Pancreas (tissue), 10 donors: ENCODE results near the gene TRIP10. TPM values are rescaled to one million over a fixed set of nuclear protein-coding genes. Genes with fewer than 3 reads are reported as not detected.

Source experiments
- ATAC-seq, 4 donors: fragments of 200-7000 bp; cut with Tn5 transposase; one replicate each; pipeline versions ENCODE4 v1.8.0 to v1.9.1; 2020; ENCODE audit warnings: mild to moderate bottlenecking in 4 of 4, moderate library complexity in 4 of 4
- DNase-seq, 6 donors: peaks; one replicate each; pipeline ENCODE4 v3.0.0-alpha.2; 2020
- FAIRE-seq: peaks from 2 replicates; lab custom pipeline; 2012; peaks lifted over from hg19 to GRCh38; lab: Jason Lieb, UNC
- H3K27ac ChIP-seq, 4 donors: fragments of 200-600 bp; sonication (generic); 1 replicate in 3 of 4; 2 replicates in 1 of 4; pipeline versions ENCODE4 v1.5.0 to v1.8.0; 2020
- H3K27me3 ChIP-seq, 4 donors: fragments of 200-600 bp; one replicate each; pipeline ENCODE4 v1.8.0; 2021
- H3K36me3 ChIP-seq, 3 donors: fragments of 200-600 bp; sonication (generic) in 1 of 3; one replicate each; pipeline versions ENCODE4 v1.5.0 to v1.8.0; 2020 to 2021
- H3K4me1 ChIP-seq, 3 donors: fragments of 200-600 bp; one replicate each; pipeline ENCODE4 v1.8.0; 2021
- H3K4me3 ChIP-seq, 4 donors: fragments of 200-600 bp; sonication (generic) in 2 of 4; one replicate each; pipeline versions ENCODE4 v1.5.0 to v1.8.0; 2020 to 2021
- H3K9me3 ChIP-seq, 4 donors: fragments of 200-600 bp; one replicate each; pipeline ENCODE4 v1.8.0; 2021
- CTCF ChIP-seq, 4 donors: fragments of 200-600 bp; sonication (generic) in 3 of 4; IDR thresholded peaks; one replicate each; pipeline versions ENCODE4 v1.5.0 to v1.8.0; 2021; ENCODE audit warnings: antibody characterized with exemption in 4 of 4
- WGBS, 2 donors: extraction: QIAGEN DNeasy Blood & Tissue Kit; methylation state at CpG; one replicate each; pipeline ENCODE4 v1.1.7; 2013; 5-methylcytosine and 5-hydroxymethylcytosine counted together
- intact Hi-C, 3 donors: fragments of 100-400 bp; cut with DNase I; formaldehyde crosslinking; loops; one replicate each; pipeline versions ENCODE4 v1.11.1 to v1.14.2; 2022
- polyA plus RNA-seq, 2 donors: library from polyadenylated mRNA; stranded (reverse); fragments of 200-250 nt; gene quantifications; one replicate each; pipeline ENCODE4 v1.2.3, GENCODE V29; 2013
- total RNA-seq, 6 donors: library from RNA; stranded (reverse); fragmentation: NEBNext Ultra II Directional in 4 of 6; extraction: Animal tissue kit (Norgen Biotek cat#: 25700) in 4 of 6; gene quantifications; one replicate each; pipeline versions ENCODE4 v1.2.1 to v1.2.4, GENCODE V29; 2021 to 2023
- donor health status: healthy with polysubstance abuse.
- donor health status: DM: no; HTN: no; CAD: no; lungs with moderate emphysema.
- donor health status: DM: no; HTN: no; CAD: no.
- donor health status: control.
- donor health status: control.
- donor health status: Bipolar disorder and iron deficiency.
- donor health status: DM: yes; HTN: yes; CAD: no.
- donor health status: DM: no; HTN: no; CAD: no.
- donor health status: DM: no; HTN: no; CAD: no.
- donor health status: DM: yes; HTN: yes; CAD: no.

The TRIP10 gene
- total and polyA plus RNA-seq, 8 donors: 16.4 to 102 (median 24.8) TPM

GRCh38 chr19:6719540-6719861 lies 20.0 kb upstream of the TRIP10 start:
- Histone ChIP-seq H3K9me3 (no peaks in the 10 kb centered on the region), H3K4me3 (peak overlapping the region in 3 of 4 donors; percentile 1 to 52 (median 40)), H3K27ac (peak overlapping the region in 1 of 4 donors; percentile 86), H3K36me3 (no peaks in the 10 kb centered on the region), H3K4me1 (peaks cover 7 to 38% (median 22%) of the 10 kb centered on the region in 3 donors), H3K27me3 (no peaks in the 10 kb centered on the region)
- intact Hi-C loops: no loop called here
- ATAC-seq (peak in 2 of 4 donors; percentile 11 to 18), DNase-seq (no peak), FAIRE-seq (no peak)
- TF ChIP-seq CTCF (IDR thresholded peaks at IDR 0.05): no peak
- 73 to 80% methylated on average over 6 of the region's 6 CpGs for WGBS, 2 donors

DNA sequence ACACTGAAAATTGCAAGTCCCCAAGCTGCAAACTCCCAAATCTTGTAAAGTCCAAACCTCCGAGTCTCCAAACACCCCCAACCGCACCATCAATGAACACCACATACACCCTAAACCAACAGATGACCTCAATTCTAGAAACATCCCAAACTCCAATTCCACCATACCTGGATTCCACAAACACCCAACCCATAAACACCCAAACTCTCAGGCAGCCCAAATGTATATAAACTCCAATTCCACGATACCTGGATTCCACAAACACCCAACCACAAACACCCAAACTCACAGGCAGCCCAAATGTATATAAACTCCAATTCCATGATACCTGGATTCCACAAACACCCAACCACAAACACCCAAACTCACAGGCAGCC lies 19.5 kb upstream of the TRIP10 start:
- Histone ChIP-seq H3K4me3 (peak overlapping the region in 2 of 4 donors; percentile 40 to 52), H3K36me3 (no peaks in the 10 kb centered on the region), H3K4me1 (peaks cover 7 to 43% (median 27%) of the 10 kb centered on the region in 3 donors), H3K27ac (peak overlapping the region in 2 of 4 donors; percentile 33 to 86), H3K9me3 (no peaks in the 10 kb centered on the region), H3K27me3 (no peaks in the 10 kb centered on the region)
- ATAC-seq (no peak), FAIRE-seq (no peak), DNase-seq (no peak)
- WGBS, 2 donors: 88 to 90% methylated on average over 3 of the region's 3 CpGs
- TF ChIP-seq CTCF (IDR thresholded peaks at IDR 0.05): no peak
- intact Hi-C loops: no loop called here

- DNase-seq (peak in 3 of 6 donors; percentile 65 to 86 (median 70)), ATAC-seq (peak in 3 of 4 donors; percentile 59 to 70 (median 60)), FAIRE-seq (no peak)
- Histone ChIP-seq H3K27ac (peak within 1 kb of the TSS in 3 of 4 donors; percentile 39 to 86 (median 82)), H3K4me1 (peaks cover 7 to 49% (median 33%) of the 10 kb centered on the region in 3 donors), H3K27me3 (no peaks in the 10 kb centered on the region), H3K9me3 (no peaks in the 10 kb centered on the region), H3K4me3 (peak within 1 kb of the TSS in 3 of 4 donors; percentile 1 to 52 (median 40)), H3K36me3 (no peaks in the 10 kb centered on the region)
- WGBS, 2 donors: 68 to 70% methylated on average over 4 of the region's 4 CpGs
- intact Hi-C loops: no loop called here
- TF ChIP-seq CTCF (IDR thresholded peaks at IDR 0.05): no peak
These were observed 18.9 kb upstream of the TRIP10 start, which contains the start of gene C3 for GRCh38 chr19:6720369-6721137. Gene C3 (minus strand): TSS chr19:6720650. CDS start chr19:6720589, 61 bp downstream.

- intact Hi-C loops: no loop called here
- Histone ChIP-seq H3K27ac (peak overlapping the region in 3 of 4 donors; percentile 39 to 86 (median 82)), H3K4me3 (peak overlapping the region in 1 of 4 donors; percentile 52), H3K9me3 (no peaks in the 10 kb centered on the region), H3K4me1 (peaks cover 7 to 54% (median 38%) of the 10 kb centered on the region in 3 donors), H3K36me3 (no peaks in the 10 kb centered on the region), H3K27me3 (no peaks in the 10 kb centered on the region)
- ATAC-seq (no peak), DNase-seq (no peak), FAIRE-seq (no peak)
- no peak for TF ChIP-seq CTCF (IDR thresholded peaks at IDR 0.05)
These were observed 18.4 kb upstream of the TRIP10 start for GRCh38 chr19:6721138-6721474.

GRCh38 chr19:6721773-6722172 lies 17.7 kb upstream of the TRIP10 start:
- ATAC-seq: peak in 1 of 4 donors; percentile 6
- H3K27ac ChIP-seq: peak overlapping the region in 3 of 4 donors; percentile 62 to 86 (median 82)
- DNase-seq: no peak
- TF ChIP-seq CTCF (IDR thresholded peaks at IDR 0.05): no peak
- H3K27me3 ChIP-seq: no peaks in the 10 kb centered on the region
- H3K4me3 ChIP-seq: no peak overlapping the region
- H3K4me1 ChIP-seq: peaks cover 7 to 58% (median 39%) of the 10 kb centered on the region in 3 donors
- no peaks in the 10 kb centered on the region for H3K9me3 ChIP-seq
- no peak for FAIRE-seq
- intact Hi-C loops: no loop called here
- 63 to 65% methylated on average over 5 of the region's 5 CpGs for WGBS, 2 donors
- no peaks in the 10 kb centered on the region for H3K36me3 ChIP-seq
